Loucy (cell line): Measurements from ENCODE around the gene DMAP1.

Experiments
- EZH2phosphoT487 ChIP-seq: fragments of 200-600 bp; IDR thresholded peaks from 2 replicates; pipeline ENCODE4 v1.6.1; 2018; ENCODE audit warnings: antibody characterized with exemption, mild to moderate bottlenecking, moderate library complexity, borderline replicate concordance
- TF ChIP-seq, protein P1 (sequence below): fragments of 200-600 bp; sonication (generic); conservative IDR thresholded peaks from 2 replicates; pipeline ENCODE4 v1.5.1; 2014; ENCODE audit warnings: mild to moderate bottlenecking, antibody characterized with exemption, low read length

GRCh38 chr1:44240802-44241671 is 27.8 kb downstream of the DMAP1 start:
- TF ChIP-seq, protein P1, sequence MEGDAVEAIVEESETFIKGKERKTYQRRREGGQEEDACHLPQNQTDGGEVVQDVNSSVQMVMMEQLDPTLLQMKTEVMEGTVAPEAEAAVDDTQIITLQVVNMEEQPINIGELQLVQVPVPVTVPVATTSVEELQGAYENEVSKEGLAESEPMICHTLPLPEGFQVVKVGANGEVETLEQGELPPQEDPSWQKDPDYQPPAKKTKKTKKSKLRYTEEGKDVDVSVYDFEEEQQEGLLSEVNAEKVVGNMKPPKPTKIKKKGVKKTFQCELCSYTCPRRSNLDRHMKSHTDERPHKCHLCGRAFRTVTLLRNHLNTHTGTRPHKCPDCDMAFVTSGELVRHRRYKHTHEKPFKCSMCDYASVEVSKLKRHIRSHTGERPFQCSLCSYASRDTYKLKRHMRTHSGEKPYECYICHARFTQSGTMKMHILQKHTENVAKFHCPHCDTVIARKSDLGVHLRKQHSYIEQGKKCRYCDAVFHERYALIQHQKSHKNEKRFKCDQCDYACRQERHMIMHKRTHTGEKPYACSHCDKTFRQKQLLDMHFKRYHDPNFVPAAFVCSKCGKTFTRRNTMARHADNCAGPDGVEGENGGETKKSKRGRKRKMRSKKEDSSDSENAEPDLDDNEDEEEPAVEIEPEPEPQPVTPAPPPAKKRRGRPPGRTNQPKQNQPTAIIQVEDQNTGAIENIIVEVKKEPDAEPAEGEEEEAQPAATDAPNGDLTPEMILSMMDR = no peak
- no peak for TF ChIP-seq EZH2phosphoT487
